ENCODE results near the gene MYLK. TPM values are rescaled to one million over a fixed set of nuclear protein-coding genes. Genes with fewer than 3 reads are reported as not detected.

MYLK gene
- total RNA-seq, 4 donors from 2014 or later = 9.7 to 92.8 (median 32.5) TPM

GRCh38 chr3:123695152-123695551 is 189.0 kb downstream of the MYLK start:
- intact Hi-C loops (cut with DNase I; ENCODE audit: low total_unique reads) = no loop called here
- no peak for DNase-seq (ENCODE audit: low spot score in 2 of 2)
- TF ChIP-seq, protein P1, sequence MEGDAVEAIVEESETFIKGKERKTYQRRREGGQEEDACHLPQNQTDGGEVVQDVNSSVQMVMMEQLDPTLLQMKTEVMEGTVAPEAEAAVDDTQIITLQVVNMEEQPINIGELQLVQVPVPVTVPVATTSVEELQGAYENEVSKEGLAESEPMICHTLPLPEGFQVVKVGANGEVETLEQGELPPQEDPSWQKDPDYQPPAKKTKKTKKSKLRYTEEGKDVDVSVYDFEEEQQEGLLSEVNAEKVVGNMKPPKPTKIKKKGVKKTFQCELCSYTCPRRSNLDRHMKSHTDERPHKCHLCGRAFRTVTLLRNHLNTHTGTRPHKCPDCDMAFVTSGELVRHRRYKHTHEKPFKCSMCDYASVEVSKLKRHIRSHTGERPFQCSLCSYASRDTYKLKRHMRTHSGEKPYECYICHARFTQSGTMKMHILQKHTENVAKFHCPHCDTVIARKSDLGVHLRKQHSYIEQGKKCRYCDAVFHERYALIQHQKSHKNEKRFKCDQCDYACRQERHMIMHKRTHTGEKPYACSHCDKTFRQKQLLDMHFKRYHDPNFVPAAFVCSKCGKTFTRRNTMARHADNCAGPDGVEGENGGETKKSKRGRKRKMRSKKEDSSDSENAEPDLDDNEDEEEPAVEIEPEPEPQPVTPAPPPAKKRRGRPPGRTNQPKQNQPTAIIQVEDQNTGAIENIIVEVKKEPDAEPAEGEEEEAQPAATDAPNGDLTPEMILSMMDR (IDR thresholded peaks at IDR 0.05) = no peak
- TF ChIP-seq POLR2A (IDR thresholded peaks at IDR 0.05) = no peak
- H3K4me3 ChIP-seq (ENCODE audit: low read depth, poor library complexity, severe bottlenecking) = no peak overlapping the region
- WGBS, 2 donors = 71 to 87% methylated on average over 2 of the region's 2 CpGs

DNA sequence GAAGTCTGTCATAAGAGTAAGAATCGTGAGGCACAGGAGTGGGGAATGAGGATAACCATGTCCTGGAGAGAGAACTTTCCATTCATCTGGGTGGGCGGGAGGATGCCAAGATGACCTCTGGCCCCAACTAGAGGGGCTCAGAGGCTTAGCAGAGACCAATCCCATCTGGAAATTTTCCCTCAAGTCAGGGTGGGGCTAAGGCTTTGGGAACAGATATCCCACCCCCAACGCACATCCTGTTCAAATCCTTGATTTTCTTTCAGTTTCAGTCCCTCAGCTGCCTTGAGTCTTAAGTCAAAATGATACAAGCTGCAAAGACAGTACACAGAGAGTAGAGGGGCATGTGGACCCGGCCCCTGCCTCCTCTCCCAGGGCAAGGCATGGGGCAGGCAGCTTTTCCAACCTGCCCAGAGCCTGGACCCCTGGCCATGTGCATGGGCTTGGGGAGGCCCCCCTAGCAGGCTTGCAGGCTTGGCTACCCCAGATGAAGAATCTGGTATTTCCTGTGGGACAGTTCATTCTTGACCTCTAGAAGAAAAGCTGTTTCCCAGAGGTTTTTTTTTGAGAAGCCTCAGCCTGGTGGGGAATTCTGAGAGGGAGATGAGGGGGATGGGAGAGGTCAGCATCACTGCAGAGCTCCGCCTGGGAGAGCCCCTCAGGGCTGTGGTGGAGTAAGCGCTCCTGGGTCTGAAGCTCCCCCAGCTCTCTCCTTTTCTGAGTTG is 189.6 kb downstream of the MYLK start:
- intact Hi-C loops (cut with DNase I; ENCODE audit: low total_unique reads) = no loop called here
- H3K4me3 ChIP-seq (ENCODE audit: low read depth, poor library complexity, severe bottlenecking) = no peak overlapping the region

GRCh38 chr3:123693584-123694190 is 190.4 kb downstream of the MYLK start:
- DNase-seq (ENCODE audit: low spot score in 2 of 2) = no peak
- TF ChIP-seq POLR2A (IDR thresholded peaks at IDR 0.05) = no peak
- TF ChIP-seq, protein P1 (IDR thresholded peaks at IDR 0.05) = no peak
- intact Hi-C loops (cut with DNase I; ENCODE audit: low total_unique reads) = no loop called here
- 80 to 95% methylated on average over 2 of the region's 2 CpGs for WGBS, 2 donors
- H3K4me3 ChIP-seq (ENCODE audit: low read depth, poor library complexity, severe bottlenecking) = no peak overlapping the region

More for the DNA sequence above, 189.6 kb downstream of the MYLK start:
- TF ChIP-seq, protein P1 (IDR thresholded peaks at IDR 0.05) = no peak
- TF ChIP-seq POLR2A (IDR thresholded peaks at IDR 0.05) = no peak
- DNase-seq (ENCODE audit: low spot score in 2 of 2) = no peak
- 65 to 77% methylated on average over 4 to 6 of the region's 6 CpGs for WGBS, 2 donors

DNA sequence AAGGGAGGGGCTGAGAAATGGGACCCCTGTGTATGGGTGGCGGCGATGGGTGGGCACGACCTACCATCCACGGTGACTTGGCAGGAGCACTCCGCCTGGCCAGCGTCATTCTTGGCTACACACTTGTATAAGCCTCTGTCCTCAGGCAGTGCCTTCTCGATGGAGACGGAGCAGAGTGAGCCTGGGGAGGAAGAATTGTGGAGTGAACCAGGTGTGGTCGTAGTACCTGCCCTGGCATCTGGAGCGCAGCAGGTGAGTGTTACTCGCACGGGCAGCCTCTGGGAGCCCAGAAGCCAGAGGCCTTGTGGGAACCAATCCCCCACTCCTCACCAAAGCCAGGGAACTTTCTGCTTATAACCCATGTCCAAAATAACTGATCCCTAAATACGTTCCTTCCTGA is 191.5 kb downstream of the MYLK start:
- 58 to 67% methylated on average over 13 of the region's 13 CpGs for WGBS, 2 donors
- no peak overlapping the region for H3K4me3 ChIP-seq (ENCODE audit: low read depth, poor library complexity, severe bottlenecking)
- no peak for DNase-seq (ENCODE audit: low spot score in 2 of 2)
- intact Hi-C loops (cut with DNase I; ENCODE audit: low total_unique reads) = no loop called here
- TF ChIP-seq, protein P1 (IDR thresholded peaks at IDR 0.05) = no peak
- no peak for TF ChIP-seq POLR2A (IDR thresholded peaks at IDR 0.05)

DNA sequence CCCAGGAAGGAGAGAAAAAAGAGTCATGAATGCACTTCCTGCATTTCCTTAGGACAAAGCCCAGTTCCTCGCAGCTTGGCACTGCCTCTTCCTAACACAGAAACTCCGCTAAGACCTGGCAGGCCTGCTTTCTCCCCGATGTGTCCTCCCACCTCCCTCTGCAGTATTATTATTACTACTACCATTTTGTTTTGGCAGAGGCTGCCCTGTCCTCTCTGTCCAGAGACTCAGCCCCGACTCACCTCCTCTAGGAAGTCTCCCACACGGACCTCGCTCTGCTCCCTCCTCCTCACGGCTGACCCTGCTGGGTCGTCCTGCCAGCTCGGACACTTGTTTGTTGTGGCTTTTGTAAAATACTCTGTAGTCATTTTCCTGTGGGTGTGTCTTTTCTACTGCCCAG is 192.1 kb downstream of the MYLK start:
- H3K4me3 ChIP-seq (ENCODE audit: low read depth, poor library complexity, severe bottlenecking) = no peak overlapping the region
- intact Hi-C loops (cut with DNase I; ENCODE audit: low total_unique reads) = no loop called here
- TF ChIP-seq POLR2A (IDR thresholded peaks at IDR 0.05) = no peak
- TF ChIP-seq, protein P1 (IDR thresholded peaks at IDR 0.05) = no peak
- no peak for DNase-seq (ENCODE audit: low spot score in 2 of 2)
- WGBS, 2 donors = 70 to 78% methylated on average over 9 of the region's 9 CpGs

All from lower leg skin (tissue), 4 donors.